ENCODE data around the gene DHRS12.

DHRS12 gene

GRCh38 chr13:51772781-51773180 lies 31.2 kb downstream of the DHRS12 start:
- Histone ChIP-seq H3K4me3 (ENCODE audit: low read depth in 1 of 5, low read length in 5 of 5) (no peak overlapping the region), H3K27me3 (ENCODE audit: control insufficient read depth in 5 of 5, insufficient read depth in 4 of 5, low read length in 5 of 5) (no peaks in the 10 kb centered on the region), H3K36me3 (ENCODE audit: control insufficient read depth in 5 of 5, insufficient read depth in 5 of 5, low read length in 5 of 5) (peaks cover 0 to 30% (median 21%) of the 10 kb centered on the region in 5 donors), H3K4me1 (ENCODE audit: control insufficient read depth in 5 of 5, insufficient read depth in 5 of 5, low read length in 5 of 5) (peaks cover 4 to 34% (median 26%) of the 10 kb centered on the region in 5 donors), H3K9ac (ENCODE audit: low read length in 5 of 5) (no peak overlapping the region), H3K9me3 (ENCODE audit: control insufficient read depth in 5 of 5, low read length in 5 of 5) (no peaks in the 10 kb centered on the region), H3K27ac (ENCODE audit: low read depth, low read length) (no peak overlapping the region)

GRCh38 chr13:51772105-51772455 lies 31.9 kb downstream of the DHRS12 start:
- no peak overlapping the region for H3K27ac ChIP-seq (ENCODE audit: low read depth, low read length)
- H3K27me3 ChIP-seq (ENCODE audit: control insufficient read depth in 5 of 5, insufficient read depth in 4 of 5, low read length in 5 of 5): no peaks in the 10 kb centered on the region
- no peak overlapping the region for H3K9ac ChIP-seq (ENCODE audit: low read length in 5 of 5)
- no peaks in the 10 kb centered on the region for H3K9me3 ChIP-seq (ENCODE audit: control insufficient read depth in 5 of 5, low read length in 5 of 5)
- H3K36me3 ChIP-seq (ENCODE audit: control insufficient read depth in 5 of 5, insufficient read depth in 5 of 5, low read length in 5 of 5): peaks cover 0 to 34% (median 21%) of the 10 kb centered on the region in 5 donors
- H3K4me1 ChIP-seq (ENCODE audit: control insufficient read depth in 5 of 5, insufficient read depth in 5 of 5, low read length in 5 of 5): peaks cover 4 to 34% (median 26%) of the 10 kb centered on the region in 5 donors
- no peak overlapping the region for H3K4me3 ChIP-seq (ENCODE audit: low read depth in 1 of 5, low read length in 5 of 5)

- Histone ChIP-seq H3K9ac (ENCODE audit: low read length in 5 of 5) (no peak overlapping the region), H3K4me3 (ENCODE audit: low read depth in 1 of 5, low read length in 5 of 5) (no peak overlapping the region), H3K9me3 (ENCODE audit: control insufficient read depth in 5 of 5, low read length in 5 of 5) (no peaks in the 10 kb centered on the region), H3K27ac (ENCODE audit: low read depth, low read length) (no peak overlapping the region), H3K27me3 (ENCODE audit: control insufficient read depth in 5 of 5, insufficient read depth in 4 of 5, low read length in 5 of 5) (no peaks in the 10 kb centered on the region), H3K4me1 (ENCODE audit: control insufficient read depth in 5 of 5, insufficient read depth in 5 of 5, low read length in 5 of 5) (peaks cover 4 to 34% (median 26%) of the 10 kb centered on the region in 5 donors), H3K36me3 (ENCODE audit: control insufficient read depth in 5 of 5, insufficient read depth in 5 of 5, low read length in 5 of 5) (peaks cover 0 to 39% (median 26%) of the 10 kb centered on the region in 5 donors)
These were observed 32.4 kb downstream of the DHRS12 start for GRCh38 chr13:51771418-51772104.

GRCh38 chr13:51770681-51771417 lies 33.1 kb downstream of the DHRS12 start:
- peaks cover 4 to 31% (median 26%) of the 10 kb centered on the region in 5 donors for H3K4me1 ChIP-seq (ENCODE audit: control insufficient read depth in 5 of 5, insufficient read depth in 5 of 5, low read length in 5 of 5)
- no peak overlapping the region for H3K4me3 ChIP-seq (ENCODE audit: low read depth in 1 of 5, low read length in 5 of 5)
- no peaks in the 10 kb centered on the region for H3K9me3 ChIP-seq (ENCODE audit: control insufficient read depth in 5 of 5, low read length in 5 of 5)
- H3K27ac ChIP-seq (ENCODE audit: low read depth, low read length): peak overlapping the region; percentile 42
- H3K27me3 ChIP-seq (ENCODE audit: control insufficient read depth in 5 of 5, insufficient read depth in 4 of 5, low read length in 5 of 5): no peaks in the 10 kb centered on the region
- H3K9ac ChIP-seq (ENCODE audit: low read length in 5 of 5): no peak overlapping the region
- peaks cover 0 to 42% (median 27%) of the 10 kb centered on the region in 5 donors for H3K36me3 ChIP-seq (ENCODE audit: control insufficient read depth in 5 of 5, insufficient read depth in 5 of 5, low read length in 5 of 5)

GRCh38 chr13:51770160-51770559 lies 33.8 kb downstream of the DHRS12 start:
- peaks cover 4 to 32% (median 27%) of the 10 kb centered on the region in 5 donors for H3K4me1 ChIP-seq (ENCODE audit: control insufficient read depth in 5 of 5, insufficient read depth in 5 of 5, low read length in 5 of 5)
- no peak overlapping the region for H3K4me3 ChIP-seq (ENCODE audit: low read depth in 1 of 5, low read length in 5 of 5)

GRCh38 chr13:51769455-51770127 lies 34.4 kb downstream of the DHRS12 start:
- no peaks in the 10 kb centered on the region for H3K9me3 ChIP-seq (ENCODE audit: control insufficient read depth in 5 of 5, low read length in 5 of 5)
- H3K9ac ChIP-seq (ENCODE audit: low read length in 5 of 5): peak overlapping the region in 2 of 5 donors; percentile 22 to 43
- H3K27me3 ChIP-seq (ENCODE audit: control insufficient read depth in 5 of 5, insufficient read depth in 4 of 5, low read length in 5 of 5): no peaks in the 10 kb centered on the region
- H3K36me3 ChIP-seq (ENCODE audit: control insufficient read depth in 5 of 5, insufficient read depth in 5 of 5, low read length in 5 of 5): peaks cover 0 to 45% (median 27%) of the 10 kb centered on the region in 5 donors
- H3K27ac ChIP-seq (ENCODE audit: low read depth, low read length): peak overlapping the region; percentile 42
- H3K4me1 ChIP-seq (ENCODE audit: control insufficient read depth in 5 of 5, insufficient read depth in 5 of 5, low read length in 5 of 5): peaks cover 8 to 38% (median 33%) of the 10 kb centered on the region in 5 donors
- H3K4me3 ChIP-seq (ENCODE audit: low read depth in 1 of 5, low read length in 5 of 5): no peak overlapping the region

More at GRCh38 chr13:51770160-51770559, 33.8 kb downstream of the DHRS12 start:
- no peaks in the 10 kb centered on the region for H3K9me3 ChIP-seq (ENCODE audit: control insufficient read depth in 5 of 5, low read length in 5 of 5)
- peak overlapping the region; percentile 42 for H3K27ac ChIP-seq (ENCODE audit: low read depth, low read length)
- peak overlapping the region in 2 of 5 donors; percentile 22 to 43 for H3K9ac ChIP-seq (ENCODE audit: low read length in 5 of 5)
- H3K36me3 ChIP-seq (ENCODE audit: control insufficient read depth in 5 of 5, insufficient read depth in 5 of 5, low read length in 5 of 5): peaks cover 0 to 42% (median 27%) of the 10 kb centered on the region in 5 donors
- no peaks in the 10 kb centered on the region for H3K27me3 ChIP-seq (ENCODE audit: control insufficient read depth in 5 of 5, insufficient read depth in 4 of 5, low read length in 5 of 5)

GRCh38 chr13:51768976-51769375 lies 35.0 kb downstream of the DHRS12 start:
- Histone ChIP-seq H3K9ac (ENCODE audit: low read length in 5 of 5) (no peak overlapping the region), H3K9me3 (ENCODE audit: control insufficient read depth in 5 of 5, low read length in 5 of 5) (no peaks in the 10 kb centered on the region), H3K4me3 (ENCODE audit: low read depth in 1 of 5, low read length in 5 of 5) (no peak overlapping the region), H3K27ac (ENCODE audit: low read depth, low read length) (no peak overlapping the region), H3K36me3 (ENCODE audit: control insufficient read depth in 5 of 5, insufficient read depth in 5 of 5, low read length in 5 of 5) (peaks cover 0 to 45% (median 27%) of the 10 kb centered on the region in 5 donors), H3K4me1 (ENCODE audit: control insufficient read depth in 5 of 5, insufficient read depth in 5 of 5, low read length in 5 of 5) (peaks cover 9 to 44% (median 39%) of the 10 kb centered on the region in 5 donors), H3K27me3 (ENCODE audit: control insufficient read depth in 5 of 5, insufficient read depth in 4 of 5, low read length in 5 of 5) (no peaks in the 10 kb centered on the region)

GRCh38 chr13:51768378-51768921 lies 35.5 kb downstream of the DHRS12 start:
- Histone ChIP-seq H3K27me3 (ENCODE audit: control insufficient read depth in 5 of 5, insufficient read depth in 4 of 5, low read length in 5 of 5) (no peaks in the 10 kb centered on the region), H3K9me3 (ENCODE audit: control insufficient read depth in 5 of 5, low read length in 5 of 5) (no peaks in the 10 kb centered on the region), H3K4me1 (ENCODE audit: control insufficient read depth in 5 of 5, insufficient read depth in 5 of 5, low read length in 5 of 5) (peaks cover 9 to 47% (median 40%) of the 10 kb centered on the region in 5 donors), H3K27ac (ENCODE audit: low read depth, low read length) (no peak overlapping the region), H3K9ac (ENCODE audit: low read length in 5 of 5) (no peak overlapping the region), H3K4me3 (ENCODE audit: low read depth in 1 of 5, low read length in 5 of 5) (no peak overlapping the region), H3K36me3 (ENCODE audit: control insufficient read depth in 5 of 5, insufficient read depth in 5 of 5, low read length in 5 of 5) (peaks cover 0 to 39% (median 24%) of the 10 kb centered on the region in 5 donors)

- no peak overlapping the region for H3K27ac ChIP-seq (ENCODE audit: low read depth, low read length)
- peaks cover 9 to 41% (median 40%) of the 10 kb centered on the region in 5 donors for H3K4me1 ChIP-seq (ENCODE audit: control insufficient read depth in 5 of 5, insufficient read depth in 5 of 5, low read length in 5 of 5)
- H3K36me3 ChIP-seq (ENCODE audit: control insufficient read depth in 5 of 5, insufficient read depth in 5 of 5, low read length in 5 of 5): peaks cover 0 to 43% (median 23%) of the 10 kb centered on the region in 5 donors
These were observed 36.9 kb downstream of the DHRS12 start for GRCh38 chr13:51767100-51767499.

More at GRCh38 chr13:51767100-51767499, 36.9 kb downstream of the DHRS12 start:
- H3K4me3 ChIP-seq (ENCODE audit: low read depth in 1 of 5, low read length in 5 of 5): no peak overlapping the region
- no peaks in the 10 kb centered on the region for H3K9me3 ChIP-seq (ENCODE audit: control insufficient read depth in 5 of 5, low read length in 5 of 5)
- H3K27me3 ChIP-seq (ENCODE audit: control insufficient read depth in 5 of 5, insufficient read depth in 4 of 5, low read length in 5 of 5): no peaks in the 10 kb centered on the region
- H3K9ac ChIP-seq (ENCODE audit: low read length in 5 of 5): no peak overlapping the region
